ENCODE results near the gene FAM13B.

DNA sequence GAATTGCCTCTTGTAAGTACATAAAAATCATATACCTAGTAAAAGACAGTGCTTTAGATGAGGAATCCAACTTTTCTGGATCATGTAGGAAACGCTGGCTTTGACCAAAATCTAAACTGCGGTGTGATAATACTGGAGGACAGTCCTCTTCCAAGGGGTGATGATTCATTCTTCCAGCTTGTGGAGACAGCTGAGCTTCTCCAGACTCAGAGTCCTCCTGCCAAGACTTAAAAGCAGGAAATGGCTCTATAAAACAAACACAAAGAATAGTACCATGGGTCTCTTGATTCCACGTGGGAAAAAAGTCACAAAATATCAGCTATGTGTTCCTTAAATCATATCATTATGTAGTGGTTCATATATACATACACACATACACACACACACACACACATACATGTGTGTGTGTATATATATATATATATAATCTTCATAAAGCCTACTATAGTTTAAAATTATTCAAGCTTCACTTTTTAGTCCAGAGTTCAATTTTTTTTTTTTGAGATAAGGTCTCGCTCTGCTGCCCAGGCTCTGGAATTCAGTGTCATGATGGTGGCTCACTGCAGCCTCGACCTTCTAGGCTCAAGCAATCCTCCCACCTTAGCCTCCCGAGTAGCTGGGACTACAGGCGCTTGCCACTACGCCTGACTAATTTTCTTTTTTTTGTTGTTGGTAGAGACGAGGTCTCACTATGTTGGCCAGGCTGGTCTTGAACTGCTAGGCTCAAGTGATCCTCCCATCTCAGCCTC is 78.6 kb downstream of the FAM13B start:
- TF ChIP-seq POLR2AphosphoS5 (IDR thresholded peaks at IDR 0.05; ENCODE audit: low read depth, low read length) (no peak), TAF1 (IDR thresholded peaks at IDR 0.05; ENCODE audit: borderline replicate concordance, insufficient read depth, low read length) (no peak), SIN3A (IDR thresholded peaks at IDR 0.05; ENCODE audit: borderline replicate concordance, insufficient read depth, low read length) (no peak)
